NAMALWA (cell line): ENCODE results near the gene NRM.
"Not testable (repeated sequence)": the region's sequence is repeated elsewhere in the genome, so short reads cannot be mapped to it uniquely, and the experiment has no call there.

ENCODE experiments used
- DNase-seq: peaks from one replicate; pipeline ENCODE4 v3.0.0-alpha.2; 2015; ENCODE audit warnings: low spot score

Gene NRM

GRCh38 chr6:30720738-30721197 is 30.0 kb upstream of the NRM start:
- DNase-seq = peak; percentile 88

GRCh38 chr6:30719791-30720737 is 29.3 kb upstream of the NRM start, which contains the start of gene TUBB:
TSS of gene TUBB (plus strand) at chr6:30720352. CDS start at chr6:30720507, 155 bp downstream.
- peak; percentile 96 for DNase-seq

- no peak for DNase-seq
Measured at GRCh38 chr6:30719356-30719755, 28.6 kb upstream of the NRM start.

- not testable (repeated sequence) for DNase-seq
Measured at GRCh38 chr6:30717845-30718720, 27.3 kb upstream of the NRM start.

GRCh38 chr6:30717129-30717844 is 26.5 kb upstream of the NRM start, which contains the start of gene MDC1:
TSS of gene MDC1 (minus strand) at chr6:30717281. CDS start at chr6:30715175, 2,106 bp downstream.
- DNase-seq = peak; percentile 100

GRCh38 chr6:30716879-30717128 is 26.0 kb upstream of the NRM start:
- DNase-seq = no peak

- DNase-seq = no peak
Measured at GRCh38 chr6:30714263-30714662, 23.5 kb upstream of the NRM start.

- no peak for DNase-seq
Measured at GRCh38 chr6:30712441-30712945, 21.7 kb upstream of the NRM start.

GRCh38 chr6:30711758-30712380 is 21.1 kb upstream of the NRM start:
- no peak for DNase-seq

- DNase-seq = no peak
Measured at GRCh38 chr6:30709101-30709868, 18.5 kb upstream of the NRM start.

GRCh38 chr6:30707281-30707850 is 16.6 kb upstream of the NRM start:
- no peak for DNase-seq

GRCh38 chr6:30705620-30706019 is 14.8 kb upstream of the NRM start:
- DNase-seq = no peak

GRCh38 chr6:30703821-30704220 is 13.0 kb upstream of the NRM start:
- DNase-seq = no peak

- no peak for DNase-seq
Measured at GRCh38 chr6:30703011-30703410, 12.2 kb upstream of the NRM start.

GRCh38 chr6:30700340-30700739 is 9.6 kb upstream of the NRM start:
- no peak for DNase-seq

- DNase-seq = no peak
Measured at GRCh38 chr6:30696432-30696831, 5.6 kb upstream of the NRM start.

- peak; percentile 31 for DNase-seq
Measured at GRCh38 chr6:30691208-30691847, 544 bp upstream of the NRM start.

GRCh38 chr6:30689985-30690384 is 799 bp downstream of the NRM start:
- no peak for DNase-seq

GRCh38 chr6:30689022-30689865 is 1.5 kb downstream of the NRM start:
- peak; percentile 36 for DNase-seq
